HG03280 (cell line): Measurements from ENCODE around the gene AICDA.

Experiments used
- ATAC-seq: cut with Tn5 transposase; IDR thresholded peaks from one replicate; pipeline ENCODE4 v1.9.1; 2021; ENCODE audit warnings: mild to moderate bottlenecking, moderate library complexity; ENCODE audit not compliant: unreplicated experiment

The AICDA gene

DNA sequence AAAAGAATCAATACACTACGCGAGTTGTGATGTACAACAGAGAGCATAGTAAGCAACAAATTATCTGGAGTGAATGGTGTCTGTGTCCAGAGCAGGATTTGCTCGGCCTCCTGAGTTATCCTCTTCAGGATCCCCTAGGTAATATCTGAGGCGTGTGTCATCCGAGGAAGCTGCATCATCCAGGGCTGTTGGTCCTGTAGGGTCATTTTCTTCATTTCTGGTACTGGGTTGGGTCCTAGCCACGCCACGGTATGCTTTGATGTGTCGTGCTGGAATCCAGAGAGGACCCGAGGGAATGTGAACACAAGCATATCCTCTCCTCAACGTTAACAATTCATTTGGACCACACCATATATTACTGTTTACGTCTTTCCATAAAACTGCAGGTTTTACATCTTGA, 53.0 kb downstream of the AICDA start:
- ATAC-seq: no peak

DNA sequence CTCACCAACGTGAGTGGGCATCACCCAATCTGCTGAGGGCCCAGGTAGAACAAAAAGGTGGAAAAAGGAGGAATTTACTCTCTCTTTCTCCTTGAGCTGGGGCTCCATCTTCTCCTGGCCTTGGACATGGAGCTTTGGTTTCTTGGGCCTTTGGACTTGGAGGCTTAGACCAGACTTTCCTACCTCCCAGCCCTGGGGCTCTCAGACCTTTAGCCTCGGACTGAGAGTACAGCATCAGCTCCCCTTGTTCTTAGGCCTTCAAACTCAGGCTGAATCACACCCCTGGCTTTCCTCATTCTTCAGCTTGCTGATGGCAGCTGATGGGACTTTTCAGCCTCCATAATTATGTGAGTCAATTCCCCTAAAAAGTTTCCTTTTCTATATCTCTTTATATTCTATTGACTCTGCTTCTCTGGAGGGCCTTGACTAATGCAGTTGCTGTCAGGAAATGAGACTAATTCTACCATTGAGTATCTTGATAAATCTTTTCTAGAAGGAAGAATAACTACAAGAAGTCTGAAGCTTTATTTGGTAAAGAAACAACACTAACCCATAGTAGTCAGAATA, 56.0 kb downstream of the AICDA start:
- no peak for ATAC-seq

DNA sequence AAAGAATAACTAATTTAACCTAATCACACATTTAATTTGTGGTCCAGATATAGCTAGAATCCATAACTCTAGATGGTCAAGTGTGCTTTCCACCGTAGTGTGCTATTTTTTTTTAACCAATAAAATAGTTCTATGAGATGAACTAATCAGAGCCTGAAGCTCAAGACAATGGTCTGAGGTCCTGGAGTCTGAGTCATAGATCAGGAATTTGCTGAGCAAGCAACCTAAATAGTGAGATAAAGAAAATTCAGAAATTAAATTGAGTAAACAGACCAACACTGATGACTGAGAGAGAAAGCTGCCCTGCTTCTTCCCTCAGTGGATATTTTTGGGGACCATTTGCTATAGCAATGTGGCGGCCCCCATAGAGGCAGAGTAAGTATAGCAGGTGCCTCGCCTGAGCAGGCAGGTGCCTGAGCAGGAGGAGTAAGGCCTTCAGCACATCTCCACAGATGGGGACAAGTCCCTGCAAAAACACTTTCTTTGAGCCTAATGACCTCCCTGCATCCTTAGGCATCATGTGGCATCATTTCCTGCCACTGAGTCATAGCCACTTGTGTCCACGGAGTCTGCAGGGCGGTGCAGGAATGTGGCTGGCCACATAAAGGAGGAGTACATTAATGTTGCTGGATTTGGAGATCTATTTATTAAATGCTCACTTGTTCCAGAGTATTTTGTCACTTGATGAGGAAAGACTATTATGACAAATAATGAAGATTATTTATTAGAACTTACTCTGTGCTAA, 58.0 kb downstream of the AICDA start:
- no peak for ATAC-seq

DNA sequence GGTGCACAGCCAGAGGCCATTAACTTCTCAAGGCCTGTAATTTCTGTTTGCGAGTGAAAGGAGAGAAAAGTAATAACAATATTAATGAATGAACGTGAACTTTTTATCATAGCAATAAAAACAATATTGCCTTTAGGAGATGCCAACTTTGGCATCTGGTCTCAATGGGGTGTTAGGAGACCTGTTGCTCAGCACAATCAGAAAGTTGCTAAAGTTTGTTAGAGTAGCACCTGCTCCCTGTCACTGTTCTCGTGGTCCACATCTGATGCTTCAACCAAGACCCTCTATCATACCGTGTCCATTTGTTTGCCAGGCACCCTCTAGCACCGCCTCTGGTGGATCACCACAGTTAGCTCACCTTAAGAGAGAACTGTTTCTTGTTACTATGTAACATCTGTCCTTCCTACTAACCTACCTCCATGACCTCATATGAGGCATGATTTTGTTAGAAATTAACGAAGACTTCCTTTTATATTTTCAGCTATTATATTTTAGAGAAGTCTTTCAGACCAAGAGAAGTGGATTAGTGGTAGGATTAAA, 59.5 kb downstream of the AICDA start:
- no peak for ATAC-seq
